Activated CD8-positive, alpha-beta memory T cell treated with anti-CD3 and anti-CD28 coated beads for 48 hours (primary cell): ENCODE data around the gene SBF1.
"Not testable (repeated sequence)": the region's sequence is repeated elsewhere in the genome, so short reads cannot be mapped to it uniquely, and the experiment has no call there.

Experiments
- DNase-seq, 3 experiments: peaks; one replicate each; pipeline ENCODE4 v3.0.0-alpha.2; 2020; ENCODE audit warnings: low read depth in 2 of 3, low spot score in 2 of 3

Gene SBF1

DNA sequence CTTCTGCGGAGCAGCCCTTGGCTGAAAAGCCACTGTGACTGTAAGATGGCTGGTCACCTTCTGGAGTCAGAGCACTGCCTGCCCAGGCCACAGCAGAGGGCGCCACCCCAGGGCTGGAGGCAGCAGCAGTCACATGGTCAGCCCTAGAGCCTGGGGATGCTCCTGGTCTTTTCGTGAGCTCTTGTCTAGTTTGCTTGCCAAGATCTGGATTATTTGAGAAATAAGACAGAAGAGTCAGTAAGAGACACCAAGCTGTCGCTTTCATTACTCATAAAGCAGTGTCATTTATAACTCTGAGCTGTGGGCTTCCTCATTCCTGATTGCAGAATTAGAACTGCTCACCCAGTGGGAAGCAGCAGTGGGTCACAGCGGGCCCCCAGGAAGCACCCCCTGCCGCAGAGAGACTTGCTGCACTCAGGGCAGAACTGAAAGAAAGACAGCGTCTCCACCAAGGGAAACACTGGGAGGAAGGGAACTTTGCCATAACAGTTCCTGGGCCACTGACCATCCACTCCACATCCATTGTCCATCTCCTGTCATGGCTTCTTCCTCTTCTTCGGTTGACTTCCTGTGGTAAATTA lies 75.0 kb downstream of the SBF1 start:
- no peak for DNase-seq

GRCh38 chr22:50398831-50399648 lies 75.8 kb downstream of the SBF1 start:
- DNase-seq = no peak

GRCh38 chr22:50397371-50398060 lies 77.3 kb downstream of the SBF1 start:
- not testable (repeated sequence) for DNase-seq

- DNase-seq = no peak
These were observed 78.0 kb downstream of the SBF1 start for GRCh38 chr22:50396751-50397370.
